HEK293 (cell line): ENCODE data around the gene UQCRQ.

ENCODE experiments used
- CTCF ChIA-PET: fragments of 350-600 bp; formaldehyde crosslinking; extraction: SDS; loops from one replicate; lab custom pipeline; 2021; ENCODE audit warnings: antibody characterized with exemption; lab: Yijun Ruan, JAX
- POLR2A ChIA-PET: fragments of 300-600 bp; formaldehyde crosslinking; extraction: SDS; loops from one replicate; lab custom pipeline; 2020; ENCODE audit warnings: antibody characterized with exemption, inconsistent platforms; lab: Yijun Ruan, JAX
- H3K27ac ChIP-seq: fragments of 200-500 bp; sonication (Bioruptor generic); 2 replicates; pipeline ENCODE4 v1.5.1; 2014; ENCODE audit warnings: low read depth, low read length, control low read depth, inconsistent platforms; ENCODE audit errors: extremely low read depth
- H3K36me3 ChIP-seq, 2 experiments: fragments of 200-500 bp in 1 of 2; sonication (Bioruptor generic) in 1 of 2; 1 replicate in 1 of 2; 2 replicates in 1 of 2; pipeline ENCODE4 v1.5.1; 2014 to 2017; ENCODE audit warnings: inconsistent platforms in 2 of 2, low read length in 2 of 2; ENCODE audit not compliant: control insufficient read depth in 2 of 2, insufficient read depth in 1 of 2
- H3K4me1 ChIP-seq: fragments of 200-500 bp; sonication (Bioruptor generic); 2 replicates; pipeline ENCODE4 v1.5.1; 2014; ENCODE audit warnings: mild to moderate bottlenecking, low read length, inconsistent platforms; ENCODE audit not compliant: control insufficient read depth, insufficient read depth
- H3K4me3 ChIP-seq: 2 replicates; pipeline ENCODE4 v1.5.1; 2011; ENCODE audit warnings: low read depth, mild to moderate bottlenecking, control low read depth, low read length, moderate library complexity
- H3K9me3 ChIP-seq: fragments of 200-500 bp; sonication (Bioruptor generic); 2 replicates; pipeline ENCODE4 v1.5.1; 2014; ENCODE audit warnings: low read depth, low read length, inconsistent platforms; ENCODE audit not compliant: control insufficient read depth, insufficient read depth
- KLF1 ChIP-seq: fragments of 450-650 bp; formaldehyde crosslinking; IDR thresholded peaks from 2 replicates; pipeline ENCODE4 v1.5.1; 2016; ENCODE audit warnings: missing biosample characterization, missing genetic modification characterization
- KLF10 ChIP-seq: fragments of 450-650 bp; IDR thresholded peaks from 2 replicates; pipeline ENCODE4 v1.5.1; 2018; ENCODE audit warnings: missing biosample characterization, mild to moderate bottlenecking, missing genetic modification characterization
- KLF7 ChIP-seq: fragments of 450-650 bp; formaldehyde crosslinking; IDR thresholded peaks from 2 replicates; pipeline ENCODE4 v1.5.1; 2016; ENCODE audit warnings: missing biosample characterization, missing genetic modification characterization, borderline replicate concordance
- OVOL3 ChIP-seq: fragments of 450-650 bp; formaldehyde crosslinking; IDR thresholded peaks from 2 replicates; pipeline ENCODE4 v1.5.1; 2016; ENCODE audit warnings: missing biosample characterization, missing genetic modification characterization
- SCRT1 ChIP-seq: fragments of 450-650 bp; formaldehyde crosslinking; IDR thresholded peaks from 2 replicates; pipeline ENCODE4 v1.5.1; 2016; ENCODE audit warnings: missing biosample characterization, missing genetic modification characterization, borderline replicate concordance
- WT1 ChIP-seq: fragments of 450-650 bp; formaldehyde crosslinking; IDR thresholded peaks from 2 replicates; pipeline ENCODE4 v1.5.1; 2016; ENCODE audit warnings: missing biosample characterization, missing genetic modification characterization
- YY1 ChIP-seq: fragments of 450-650 bp; formaldehyde crosslinking; IDR thresholded peaks from 2 replicates; pipeline ENCODE4 v1.5.1; 2018; ENCODE audit warnings: missing biosample characterization, missing genetic modification characterization
- YY2 ChIP-seq: fragments of 450-650 bp; formaldehyde crosslinking; IDR thresholded peaks from 2 replicates; pipeline ENCODE4 v1.5.1; 2016; ENCODE audit warnings: missing biosample characterization, missing genetic modification characterization
- ZBTB48 ChIP-seq: fragments of 450-650 bp; formaldehyde crosslinking; IDR thresholded peaks from 2 replicates; pipeline ENCODE4 v1.5.1; 2016; ENCODE audit warnings: missing biosample characterization, missing genetic modification characterization
- ZBTB8A ChIP-seq: fragments of 450-650 bp; formaldehyde crosslinking; IDR thresholded peaks from 2 replicates; pipeline ENCODE4 v1.5.1; 2016; ENCODE audit warnings: missing biosample characterization, missing genetic modification characterization
- ZFP69B ChIP-seq: fragments of 450-650 bp; formaldehyde crosslinking; IDR thresholded peaks from 2 replicates; pipeline ENCODE4 v1.5.1; 2016; ENCODE audit warnings: missing biosample characterization, missing genetic modification characterization
- ZNF146 ChIP-seq: fragments of 450-650 bp; formaldehyde crosslinking; IDR thresholded peaks from 2 replicates; pipeline ENCODE4 v1.5.1; 2016; ENCODE audit warnings: missing biosample characterization, missing genetic modification characterization
- ZNF184 ChIP-seq: fragments of 450-650 bp; IDR thresholded peaks from 2 replicates; pipeline ENCODE4 v1.5.1; 2018; ENCODE audit warnings: missing biosample characterization, mild to moderate bottlenecking, missing genetic modification characterization
- ZNF514 ChIP-seq: fragments of 450-650 bp; formaldehyde crosslinking; IDR thresholded peaks from 2 replicates; pipeline ENCODE4 v1.5.1; 2016; ENCODE audit warnings: missing biosample characterization, missing genetic modification characterization
- ZNF561 ChIP-seq: fragments of 450-650 bp; IDR thresholded peaks from 2 replicates; pipeline ENCODE4 v1.5.1; 2018; ENCODE audit warnings: missing biosample characterization, missing genetic modification characterization, borderline replicate concordance
- ZNF701 ChIP-seq: fragments of 450-650 bp; formaldehyde crosslinking; IDR thresholded peaks from 2 replicates; pipeline ENCODE4 v1.5.1; 2016; ENCODE audit warnings: missing biosample characterization, missing genetic modification characterization
- ZSCAN23 ChIP-seq: fragments of 450-650 bp; formaldehyde crosslinking; IDR thresholded peaks from 2 replicates; pipeline ENCODE4 v1.5.1; 2016; ENCODE audit warnings: missing biosample characterization, missing genetic modification characterization
- ZXDB ChIP-seq: fragments of 450-650 bp; formaldehyde crosslinking; IDR thresholded peaks from 2 replicates; pipeline ENCODE4 v1.5.1; 2016; ENCODE audit warnings: missing biosample characterization, missing genetic modification characterization
- TF ChIP-seq, protein P1 (sequence below): fragments of 450-650 bp; formaldehyde crosslinking; optimal IDR thresholded peaks from 2 replicates; pipeline ENCODE3; 2016; ENCODE audit warnings: missing biosample characterization, mild to moderate bottlenecking, missing genetic modification characterization
- TF ChIP-seq, protein P2 (sequence below): fragments of 450-650 bp; formaldehyde crosslinking; IDR thresholded peaks from 2 replicates; pipeline ENCODE4 v1.5.1; 2016; ENCODE audit warnings: missing biosample characterization, missing genetic modification characterization, low read depth
- TF ChIP-seq, protein P3 (sequence below): fragments of 450-650 bp; formaldehyde crosslinking; IDR thresholded peaks from 2 replicates; pipeline ENCODE4; 2016; ENCODE audit warnings: missing biosample characterization, missing genetic modification characterization
- TF ChIP-seq, protein P4 (sequence below): fragments of 450-650 bp; formaldehyde crosslinking; IDR thresholded peaks from 2 replicates; pipeline ENCODE4 v1.5.1; 2016; ENCODE audit warnings: missing biosample characterization, missing genetic modification characterization
- TF ChIP-seq, protein P5 (sequence below): fragments of 450-650 bp; formaldehyde crosslinking; IDR thresholded peaks from 2 replicates; pipeline ENCODE4 v1.5.1; 2016; ENCODE audit warnings: missing biosample characterization, missing genetic modification characterization, borderline replicate concordance

The UQCRQ gene

DNA sequence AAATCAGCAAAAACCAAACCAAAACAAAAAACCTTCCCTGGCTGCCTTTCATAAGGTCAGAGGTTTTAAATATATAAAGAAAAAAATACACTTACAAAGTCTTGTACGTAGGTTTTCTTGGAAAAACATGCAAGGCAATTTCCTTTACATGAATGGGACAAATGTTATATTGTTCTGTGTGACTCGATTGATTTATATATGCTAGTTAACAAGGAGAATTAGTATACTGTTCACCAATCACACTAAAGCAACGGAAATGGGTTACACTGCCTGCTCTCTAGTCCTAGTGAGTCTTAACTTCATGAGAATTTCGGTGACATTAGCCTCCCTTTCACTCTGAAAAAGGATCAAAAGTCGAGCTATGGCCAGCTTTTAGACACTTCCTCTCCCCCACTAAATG, 5.7 kb upstream of the UQCRQ start:
- Histone ChIP-seq H3K9me3 (no peaks in the 10 kb centered on the region), H3K36me3 (no peaks in the 10 kb centered on the region), H3K4me3 (no peak overlapping the region), H3K4me1 (0 out of 2 replicates have a peak, but pooled peaks cover 2% of the 10 kb centered on the region), H3K27ac (no peak overlapping the region)
- ChIA-PET POLR2A (no interaction called here), CTCF (interaction anchor here (0.5 to 0.9 kb wide), 2 partner anchors 333 to 357 kb away, joined by 3 read pairs; no protein-coding TSS in a partner anchor)
- TF ChIP-seq KLF10 (tag by site-specific recombination) = no peak
- TF ChIP-seq, protein P1, sequence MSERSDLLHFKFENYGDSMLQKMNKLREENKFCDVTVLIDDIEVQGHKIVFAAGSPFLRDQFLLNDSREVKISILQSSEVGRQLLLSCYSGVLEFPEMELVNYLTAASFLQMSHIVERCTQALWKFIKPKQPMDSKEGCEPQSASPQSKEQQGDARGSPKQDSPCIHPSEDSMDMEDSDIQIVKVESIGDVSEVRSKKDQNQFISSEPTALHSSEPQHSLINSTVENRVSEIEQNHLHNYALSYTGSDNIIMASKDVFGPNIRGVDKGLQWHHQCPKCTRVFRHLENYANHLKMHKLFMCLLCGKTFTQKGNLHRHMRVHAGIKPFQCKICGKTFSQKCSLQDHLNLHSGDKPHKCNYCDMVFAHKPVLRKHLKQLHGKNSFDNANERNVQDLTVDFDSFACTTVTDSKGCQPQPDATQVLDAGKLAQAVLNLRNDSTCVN (tag by site-specific recombination) = no peak
- TF ChIP-seq OVOL3 (tag by site-specific recombination) = no peak
- no peak for TF ChIP-seq YY1
- TF ChIP-seq ZBTB8A (tag by site-specific recombination) = no peak
- no peak for TF ChIP-seq SCRT1 (tag by site-specific recombination)

DNA sequence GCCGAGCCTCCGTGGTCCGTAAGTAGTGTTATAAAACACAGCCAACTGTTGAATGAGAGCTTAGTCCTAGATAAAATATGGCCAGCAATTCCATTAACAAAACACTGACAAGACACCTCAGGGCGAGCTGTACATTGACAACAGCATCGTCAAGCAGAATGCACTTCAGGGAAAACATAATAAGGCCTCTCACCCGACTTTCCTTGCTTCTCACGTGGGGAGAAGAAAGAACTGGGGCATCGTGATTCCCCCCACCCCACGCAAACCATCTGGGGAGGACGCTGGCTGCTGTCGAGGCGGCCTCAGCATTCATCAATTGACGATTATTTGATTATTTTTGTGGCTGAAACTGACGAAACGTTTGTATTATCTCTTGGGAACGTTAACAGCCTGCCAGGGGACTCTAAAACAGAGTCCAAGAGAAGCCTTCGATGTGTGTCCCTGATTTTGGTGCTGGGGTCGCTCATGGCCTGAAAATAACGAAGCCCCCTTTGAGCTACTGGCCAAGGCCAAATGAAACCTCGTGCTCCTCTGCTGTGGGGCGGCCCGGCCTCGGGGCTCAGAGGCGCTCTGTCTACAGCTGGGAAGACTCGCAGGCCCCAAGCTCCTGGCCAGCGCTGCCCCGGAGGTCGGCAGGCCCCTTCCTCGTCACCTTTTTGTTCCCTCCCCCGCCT, 637 bp upstream of the UQCRQ start:
- POLR2A ChIA-PET = interaction anchor here (0.8 to 2.2 kb wide), 10 partner anchors 11 to 572 kb away, joined by 3 to 12 read pairs (median 4); partner anchors contain the start of genes HSPA4 and KIF3A
- CTCF ChIA-PET = interaction anchor here (0.6 to 1.5 kb wide), 8 partner anchors 9 to 703 kb away, joined by 3 to 6 read pairs (median 4); no protein-coding TSS in a partner anchor
- no peaks in the 10 kb centered on the region for H3K9me3 ChIP-seq
- peaks cover 13 to 31% of the 10 kb centered on the region in 2 experiments; a peak in 2 of 3 replicates for H3K36me3 ChIP-seq
- H3K4me1 ChIP-seq = peaks cover 6% of the 10 kb centered on the region; the same call in 1 of the 2 replicates
- peak overlapping the region; percentile 96 for H3K4me3 ChIP-seq
- H3K27ac ChIP-seq = peak overlapping the region; percentile 50
- TF ChIP-seq, protein P2, sequence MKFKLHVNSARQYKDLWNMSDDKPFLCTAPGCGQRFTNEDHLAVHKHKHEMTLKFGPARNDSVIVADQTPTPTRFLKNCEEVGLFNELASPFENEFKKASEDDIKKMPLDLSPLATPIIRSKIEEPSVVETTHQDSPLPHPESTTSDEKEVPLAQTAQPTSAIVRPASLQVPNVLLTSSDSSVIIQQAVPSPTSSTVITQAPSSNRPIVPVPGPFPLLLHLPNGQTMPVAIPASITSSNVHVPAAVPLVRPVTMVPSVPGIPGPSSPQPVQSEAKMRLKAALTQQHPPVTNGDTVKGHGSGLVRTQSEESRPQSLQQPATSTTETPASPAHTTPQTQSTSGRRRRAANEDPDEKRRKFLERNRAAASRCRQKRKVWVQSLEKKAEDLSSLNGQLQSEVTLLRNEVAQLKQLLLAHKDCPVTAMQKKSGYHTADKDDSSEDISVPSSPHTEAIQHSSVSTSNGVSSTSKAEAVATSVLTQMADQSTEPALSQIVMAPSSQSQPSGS (tag by site-specific recombination) = no peak
- TF ChIP-seq, protein P3, sequence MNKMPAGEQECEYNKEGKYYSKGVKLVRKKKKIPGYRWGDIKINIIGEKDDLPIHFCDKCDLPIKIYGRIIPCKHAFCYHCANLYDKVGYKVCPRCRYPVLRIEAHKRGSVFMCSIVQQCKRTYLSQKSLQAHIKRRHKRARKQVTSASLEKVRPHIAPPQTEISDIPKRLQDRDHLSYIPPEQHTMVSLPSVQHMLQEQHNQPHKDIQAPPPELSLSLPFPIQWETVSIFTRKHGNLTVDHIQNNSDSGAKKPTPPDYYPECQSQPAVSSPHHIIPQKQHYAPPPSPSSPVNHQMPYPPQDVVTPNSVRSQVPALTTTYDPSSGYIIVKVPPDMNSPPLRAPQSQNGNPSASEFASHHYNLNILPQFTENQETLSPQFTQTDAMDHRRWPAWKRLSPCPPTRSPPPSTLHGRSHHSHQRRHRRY (tag by site-specific recombination) = no peak
- TF ChIP-seq KLF7 (tag by site-specific recombination) (no peak), ZNF184 (tag by site-specific recombination) (no peak), ZBTB8A (tag by site-specific recombination) (no peak), KLF1 (tag by site-specific recombination) (no peak), ZXDB (tag by site-specific recombination) (no peak), ZFP69B (no peak), YY2 (tag by site-specific recombination) (no peak), ZSCAN23 (tag by site-specific recombination) (no peak), ZNF514 (tag by site-specific recombination) (no peak), ZNF146 (0 out of 2 replicates have a peak, but pooled peaks have one; percentile 6), ZNF701 (tag by site-specific recombination) (no peak), WT1 (tag by site-specific recombination) (no peak), ZNF561 (tag by site-specific recombination) (peak; percentile 40; the same call in 1 of the 2 replicates), ZBTB48 (tag by site-specific recombination) (no peak)
- TF ChIP-seq, protein P4, sequence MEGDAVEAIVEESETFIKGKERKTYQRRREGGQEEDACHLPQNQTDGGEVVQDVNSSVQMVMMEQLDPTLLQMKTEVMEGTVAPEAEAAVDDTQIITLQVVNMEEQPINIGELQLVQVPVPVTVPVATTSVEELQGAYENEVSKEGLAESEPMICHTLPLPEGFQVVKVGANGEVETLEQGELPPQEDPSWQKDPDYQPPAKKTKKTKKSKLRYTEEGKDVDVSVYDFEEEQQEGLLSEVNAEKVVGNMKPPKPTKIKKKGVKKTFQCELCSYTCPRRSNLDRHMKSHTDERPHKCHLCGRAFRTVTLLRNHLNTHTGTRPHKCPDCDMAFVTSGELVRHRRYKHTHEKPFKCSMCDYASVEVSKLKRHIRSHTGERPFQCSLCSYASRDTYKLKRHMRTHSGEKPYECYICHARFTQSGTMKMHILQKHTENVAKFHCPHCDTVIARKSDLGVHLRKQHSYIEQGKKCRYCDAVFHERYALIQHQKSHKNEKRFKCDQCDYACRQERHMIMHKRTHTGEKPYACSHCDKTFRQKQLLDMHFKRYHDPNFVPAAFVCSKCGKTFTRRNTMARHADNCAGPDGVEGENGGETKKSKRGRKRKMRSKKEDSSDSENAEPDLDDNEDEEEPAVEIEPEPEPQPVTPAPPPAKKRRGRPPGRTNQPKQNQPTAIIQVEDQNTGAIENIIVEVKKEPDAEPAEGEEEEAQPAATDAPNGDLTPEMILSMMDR (tag by site-specific recombination) = no peak
- TF ChIP-seq, protein P5, sequence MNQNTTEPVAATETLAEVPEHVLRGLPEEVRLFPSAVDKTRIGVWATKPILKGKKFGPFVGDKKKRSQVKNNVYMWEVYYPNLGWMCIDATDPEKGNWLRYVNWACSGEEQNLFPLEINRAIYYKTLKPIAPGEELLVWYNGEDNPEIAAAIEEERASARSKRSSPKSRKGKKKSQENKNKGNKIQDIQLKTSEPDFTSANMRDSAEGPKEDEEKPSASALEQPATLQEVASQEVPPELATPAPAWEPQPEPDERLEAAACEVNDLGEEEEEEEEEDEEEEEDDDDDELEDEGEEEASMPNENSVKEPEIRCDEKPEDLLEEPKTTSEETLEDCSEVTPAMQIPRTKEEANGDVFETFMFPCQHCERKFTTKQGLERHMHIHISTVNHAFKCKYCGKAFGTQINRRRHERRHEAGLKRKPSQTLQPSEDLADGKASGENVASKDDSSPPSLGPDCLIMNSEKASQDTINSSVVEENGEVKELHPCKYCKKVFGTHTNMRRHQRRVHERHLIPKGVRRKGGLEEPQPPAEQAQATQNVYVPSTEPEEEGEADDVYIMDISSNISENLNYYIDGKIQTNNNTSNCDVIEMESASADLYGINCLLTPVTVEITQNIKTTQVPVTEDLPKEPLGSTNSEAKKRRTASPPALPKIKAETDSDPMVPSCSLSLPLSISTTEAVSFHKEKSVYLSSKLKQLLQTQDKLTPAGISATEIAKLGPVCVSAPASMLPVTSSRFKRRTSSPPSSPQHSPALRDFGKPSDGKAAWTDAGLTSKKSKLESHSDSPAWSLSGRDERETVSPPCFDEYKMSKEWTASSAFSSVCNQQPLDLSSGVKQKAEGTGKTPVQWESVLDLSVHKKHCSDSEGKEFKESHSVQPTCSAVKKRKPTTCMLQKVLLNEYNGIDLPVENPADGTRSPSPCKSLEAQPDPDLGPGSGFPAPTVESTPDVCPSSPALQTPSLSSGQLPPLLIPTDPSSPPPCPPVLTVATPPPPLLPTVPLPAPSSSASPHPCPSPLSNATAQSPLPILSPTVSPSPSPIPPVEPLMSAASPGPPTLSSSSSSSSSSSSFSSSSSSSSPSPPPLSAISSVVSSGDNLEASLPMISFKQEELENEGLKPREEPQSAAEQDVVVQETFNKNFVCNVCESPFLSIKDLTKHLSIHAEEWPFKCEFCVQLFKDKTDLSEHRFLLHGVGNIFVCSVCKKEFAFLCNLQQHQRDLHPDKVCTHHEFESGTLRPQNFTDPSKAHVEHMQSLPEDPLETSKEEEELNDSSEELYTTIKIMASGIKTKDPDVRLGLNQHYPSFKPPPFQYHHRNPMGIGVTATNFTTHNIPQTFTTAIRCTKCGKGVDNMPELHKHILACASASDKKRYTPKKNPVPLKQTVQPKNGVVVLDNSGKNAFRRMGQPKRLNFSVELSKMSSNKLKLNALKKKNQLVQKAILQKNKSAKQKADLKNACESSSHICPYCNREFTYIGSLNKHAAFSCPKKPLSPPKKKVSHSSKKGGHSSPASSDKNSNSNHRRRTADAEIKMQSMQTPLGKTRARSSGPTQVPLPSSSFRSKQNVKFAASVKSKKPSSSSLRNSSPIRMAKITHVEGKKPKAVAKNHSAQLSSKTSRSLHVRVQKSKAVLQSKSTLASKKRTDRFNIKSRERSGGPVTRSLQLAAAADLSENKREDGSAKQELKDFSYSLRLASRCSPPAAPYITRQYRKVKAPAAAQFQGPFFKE (tag by site-specific recombination) = no peak
